NCI-H82 treated with DMSO at 0.1 percent for 48 hours (cell line): ENCODE measurements around the gene MOXD1.

Experiments
- DNase-seq: peaks from one replicate; lab custom pipeline; 2025; ENCODE audit not compliant: unreplicated experiment; lab: John Stamatoyannopoulos, UW

The MOXD1 gene

DNA sequence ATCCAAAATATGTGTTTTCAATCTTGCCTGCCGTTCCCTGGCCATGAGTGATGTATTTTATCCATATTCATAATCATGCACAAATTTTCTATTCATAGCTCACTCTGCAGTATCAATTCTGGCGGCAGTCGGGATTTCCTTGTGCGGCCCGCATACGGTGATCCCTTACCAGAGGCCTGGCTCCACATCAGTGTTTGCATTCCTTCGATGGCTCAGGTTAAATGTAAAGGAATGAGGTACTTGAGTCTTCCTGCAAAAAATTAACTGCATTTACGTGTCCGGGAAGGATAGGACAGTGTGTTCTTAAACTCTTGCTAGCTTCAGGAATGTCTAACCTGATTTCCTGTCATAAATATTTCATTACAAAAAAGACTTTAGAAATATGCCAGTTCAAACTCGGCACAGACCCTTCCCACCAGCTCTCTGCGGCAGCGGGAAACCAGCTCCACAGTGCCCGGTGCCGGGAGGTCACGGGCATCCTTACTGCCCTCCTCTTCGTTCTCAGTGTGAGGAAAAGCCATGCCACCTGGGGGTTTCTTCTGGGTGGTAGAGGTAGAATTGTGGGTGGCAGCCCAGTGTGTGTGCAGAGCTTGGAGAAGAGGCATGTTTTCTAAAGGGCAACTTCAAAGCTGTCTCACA lies 154.5 kb downstream of the MOXD1 start:
- DNase-seq: no peak

GRCh38 chr6:132246120-132246617 lies 155.1 kb downstream of the MOXD1 start:
- DNase-seq: no peak
